GM12892 (cell line): ENCODE measurements around the gene SERGEF.

Experiments used
- POLR2A ChIP-seq: IDR thresholded peaks from 2 replicates; pipeline ENCODE4 v1.6.1; 2011; ENCODE audit warnings: low read depth, low read length, control low read depth
- POLR2AphosphoS5 ChIP-seq: IDR thresholded peaks from 2 replicates; pipeline ENCODE4 v1.6.1; 2011; ENCODE audit warnings: low read depth, low read length, control low read depth
- TAF1 ChIP-seq: IDR thresholded peaks from 2 replicates; pipeline ENCODE4 v1.6.1; 2011; ENCODE audit warnings: low read depth, mild to moderate bottlenecking, control low read depth, low read length, borderline replicate concordance

DNA sequence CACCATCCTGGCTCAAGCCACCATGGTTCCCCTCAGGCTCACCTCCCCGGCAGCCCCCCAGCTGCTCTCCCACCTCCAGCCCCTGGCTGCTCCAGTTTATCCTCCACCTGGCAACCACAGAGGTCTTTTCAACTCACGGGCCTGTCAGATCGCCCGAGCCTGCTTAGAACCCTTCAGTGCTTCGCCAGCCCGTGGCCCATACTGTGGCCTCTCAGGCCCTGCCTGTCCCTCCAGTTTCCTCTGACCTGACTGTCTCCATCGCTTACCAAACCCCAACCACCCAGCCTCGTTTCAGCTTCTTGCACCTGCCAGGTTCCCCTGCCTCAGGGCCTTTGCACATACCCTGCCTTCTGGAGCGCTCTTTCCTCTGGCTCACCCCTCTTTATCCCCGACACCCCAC, 271.4 kb downstream of the SERGEF start:
- TF ChIP-seq POLR2A = no peak
- TF ChIP-seq POLR2AphosphoS5 = no peak
- no peak for TF ChIP-seq TAF1
